ENCODE data around the gene CIDEB.

Gene CIDEB

GRCh38 chr14:24269910-24270536 is 37.8 kb downstream of the CIDEB start:
- DNase-seq (ENCODE audit: low read depth in 2 of 2): no peak

- DNase-seq (ENCODE audit: low read depth in 2 of 2): no peak
Measured at GRCh38 chr14:24269368-24269767, 38.4 kb downstream of the CIDEB start.

GRCh38 chr14:24268225-24268624 is 39.6 kb downstream of the CIDEB start:
- no peak for DNase-seq (ENCODE audit: low read depth in 2 of 2)

- no peak for DNase-seq (ENCODE audit: low read depth in 2 of 2)
Measured at GRCh38 chr14:24267516-24267915, 40.3 kb downstream of the CIDEB start.

GRCh38 chr14:24266344-24267244 is 41.2 kb downstream of the CIDEB start:
- no peak for DNase-seq (ENCODE audit: low read depth in 2 of 2)

- DNase-seq (ENCODE audit: low read depth in 2 of 2): no peak
Measured at GRCh38 chr14:24264298-24264697, 43.5 kb downstream of the CIDEB start.

GRCh38 chr14:24263848-24264247 is 43.9 kb downstream of the CIDEB start:
- DNase-seq (ENCODE audit: low read depth in 2 of 2): no peak

GRCh38 chr14:24262821-24263733 is 44.7 kb downstream of the CIDEB start, which contains the start of gene TGM1:
TGM1 (minus strand) TSS chr14:24263177; CDS start chr14:24262352, 825 bp downstream.
- DNase-seq (ENCODE audit: low read depth in 2 of 2): no peak

- DNase-seq (ENCODE audit: low read depth in 2 of 2): no peak
Measured at GRCh38 chr14:24261969-24262327, 45.8 kb downstream of the CIDEB start.

GRCh38 chr14:24261256-24261968 is 46.4 kb downstream of the CIDEB start:
- DNase-seq (ENCODE audit: low read depth in 2 of 2): no peak

- DNase-seq (ENCODE audit: low read depth in 2 of 2): no peak
Measured at GRCh38 chr14:24260780-24261157, 47.0 kb downstream of the CIDEB start.

- DNase-seq (ENCODE audit: low read depth in 2 of 2): no peak
Measured at GRCh38 chr14:24260026-24260779, 47.6 kb downstream of the CIDEB start.

GRCh38 chr14:24259282-24260025 is 48.3 kb downstream of the CIDEB start:
- no peak for DNase-seq (ENCODE audit: low read depth in 2 of 2)

GRCh38 chr14:24258548-24259265 is 49.1 kb downstream of the CIDEB start:
- no peak for DNase-seq (ENCODE audit: low read depth in 2 of 2)

- DNase-seq (ENCODE audit: low read depth in 2 of 2): no peak
Measured at GRCh38 chr14:24258119-24258518, 49.7 kb downstream of the CIDEB start.

- DNase-seq (ENCODE audit: low read depth in 2 of 2): no peak
Measured at GRCh38 chr14:24256960-24257359, 50.8 kb downstream of the CIDEB start.

- DNase-seq (ENCODE audit: low read depth in 2 of 2): no peak
Measured at GRCh38 chr14:24255931-24256711, 51.7 kb downstream of the CIDEB start.

- DNase-seq (ENCODE audit: low read depth in 2 of 2): no peak
Measured at GRCh38 chr14:24255438-24255837, 52.3 kb downstream of the CIDEB start.

Data from stimulated activated CD8-positive, alpha-beta memory T cell treated with anti-CD3 and anti-CD28 coated beads, Interleukin-7, amount 100 ng/mL, for 4 hours (primary cell).